HCT116 (cell line): ENCODE measurements around the gene FLT4. TPM values are rescaled to one million over a fixed set of nuclear protein-coding genes. Genes with fewer than 3 reads are reported as not detected.
"Not testable (repeated sequence)": the region's sequence is repeated elsewhere in the genome, so short reads cannot be mapped to it uniquely, and the experiment has no call there.

ENCODE experiments used
- ATAC-seq: fragments of 200-7000 bp; cut with Tn5 transposase; 2 replicates; pipeline ENCODE4 v1.9.1; 2020; ENCODE audit warnings: mild to moderate bottlenecking, moderate library complexity
- BruUV-seq: library from RNA; stranded (reverse); fragments of 400-500 nt; replicated peaks from 2 replicates; lab custom pipeline; 2021; lab: Mats Ljungman, UMichigan
- CTCF ChIA-PET: fragments of 300-600 bp; sonication (Branson Sonifier 250); formaldehyde crosslinking; loops from one replicate; lab custom pipeline; 2021; ENCODE audit warnings: antibody characterized with exemption; lab: Charles Lee
- POLR2A ChIA-PET: fragments of 300-600, 350-600 bp; sonication (Branson Sonifier 250); formaldehyde crosslinking; loops from one replicate; lab custom pipeline; 2021; ENCODE audit warnings: antibody characterized with exemption; lab: Charles Lee
- RAD21 ChIA-PET, 2 experiments: fragments of 300-600 bp; sonication (Branson Sonifier 250); formaldehyde crosslinking; loops; one replicate each; lab custom pipeline; 2023; ENCODE audit warnings: low total read pairs in 2 of 2; ENCODE audit not compliant: uncharacterized antibody in 2 of 2, unreplicated experiment in 2 of 2, low non-redundant PET in 1 of 2; lab: Charles Lee
- DNase-seq: peaks from one replicate; pipeline ENCODE4 v3.0.0-alpha.2; 2010; ENCODE audit warnings: low read depth, low spot score
- H2AFZ ChIP-seq: fragments of 200-600 bp; shearing (Covaris generic), sonication (generic); 2 replicates; pipeline ENCODE4 v1.6.1; 2017; ENCODE audit warnings: low read depth, mixed run types, mixed read lengths, antibody characterized with exemption, low read length; ENCODE audit not compliant: poor library complexity, severe bottlenecking
- H3K27ac ChIP-seq: 2 replicates; pipeline ENCODE4 v1.5.1; 2012; ENCODE audit warnings: low read depth, low read length
- H3K27me3 ChIP-seq: fragments of 200-600 bp; sonication (generic); 2 replicates; pipeline ENCODE4 v1.6.1; 2016; ENCODE audit warnings: mixed run types, low read length, mixed read lengths; ENCODE audit not compliant: insufficient read depth
- H3K36me3 ChIP-seq, 2 experiments: fragments of 200-500 bp in 1 of 2; fragments of 200-600 bp in 1 of 2; sonication (Bioruptor generic) in 1 of 2; sonication (generic) in 1 of 2; 2 replicates each; pipeline versions ENCODE4 v1.5.1 to v1.6.1; 2014 to 2016; ENCODE audit warnings: low read length in 2 of 2, inconsistent platforms in 1 of 2, mixed read lengths in 1 of 2, mixed run types in 1 of 2; ENCODE audit not compliant: insufficient read depth in 2 of 2, control insufficient read depth in 1 of 2
- H3K4me1 ChIP-seq, 2 experiments: fragments of 200-600 bp in 1 of 2; sonication (generic) in 1 of 2; 2 replicates each; pipeline versions ENCODE4 v1.5.1 to v1.6.1; 2012 to 2017; ENCODE audit warnings: low read length in 2 of 2, inconsistent platforms in 1 of 2, mild to moderate bottlenecking in 1 of 2, mixed read lengths in 1 of 2, mixed run types in 1 of 2, moderate library complexity in 1 of 2; ENCODE audit not compliant: insufficient read depth in 2 of 2, control insufficient read depth in 1 of 2
- H3K4me2 ChIP-seq: fragments of 200-600 bp; sonication (generic); 2 replicates; pipeline ENCODE4 v1.6.1; 2017; ENCODE audit warnings: mixed run types, low read length, mixed read lengths
- H3K4me3 ChIP-seq, 2 experiments: fragments of 200-600 bp in 1 of 2; sonication (generic) in 1 of 2; replicated peaks in 1 of 2; 2 replicates each; pipeline ENCODE4 v1.5.1; 2011 to 2016; ENCODE audit warnings: low read length in 2 of 2, control low read depth in 1 of 2, low read depth in 1 of 2, mild to moderate bottlenecking in 1 of 2, mixed read lengths in 1 of 2, mixed run types in 1 of 2
- H3K79me2 ChIP-seq: fragments of 200-600 bp; sonication (generic); 2 replicates; pipeline ENCODE4 v1.6.1; 2017; ENCODE audit warnings: mild to moderate bottlenecking, mixed run types, low read length, moderate library complexity, mixed read lengths; ENCODE audit not compliant: insufficient read depth
- H3K9ac ChIP-seq: fragments of 200-600 bp; sonication (generic); 2 replicates; pipeline ENCODE4 v1.6.1; 2016; ENCODE audit warnings: low read length, mixed read lengths
- H3K9me2 ChIP-seq: fragments of 200-600 bp; sonication (generic), shearing (Covaris generic); 2 replicates; pipeline ENCODE4 v1.6.1; 2017; ENCODE audit warnings: mixed run types, mild to moderate bottlenecking, moderate library complexity; ENCODE audit not compliant: insufficient read depth
- H3K9me3 ChIP-seq, 2 experiments: fragments of 200-500 bp in 1 of 2; fragments of 200-600 bp in 1 of 2; sonication (Bioruptor generic) in 1 of 2; sonication (generic) in 1 of 2; 2 replicates each; pipeline ENCODE4 v1.6.1; 2014 to 2017; ENCODE audit warnings: low read length in 2 of 2, mixed read lengths in 2 of 2, inconsistent platforms in 1 of 2, low read depth in 1 of 2, mild to moderate bottlenecking in 1 of 2, mixed run types in 1 of 2, moderate library complexity in 1 of 2; ENCODE audit not compliant: control insufficient read depth in 1 of 2, insufficient read depth in 1 of 2
- H4K20me1 ChIP-seq: fragments of 200-600 bp; sonication (generic), shearing (Covaris generic); 2 replicates; pipeline ENCODE4 v1.6.1; 2017; ENCODE audit warnings: mixed run types, mild to moderate bottlenecking, moderate library complexity; ENCODE audit not compliant: insufficient read depth
- ELF1 ChIP-seq: IDR thresholded peaks from 2 replicates; pipeline ENCODE4 v1.6.1; 2012; ENCODE audit warnings: low read depth, borderline replicate concordance
- JUND ChIP-seq: IDR thresholded peaks from 2 replicates; pipeline ENCODE4 v1.6.1; 2012
- POLR2AphosphoS5 ChIP-seq: IDR thresholded peaks from 2 replicates; pipeline ENCODE4 v1.6.1; 2011; ENCODE audit warnings: mild to moderate bottlenecking, low read depth, low read length, moderate library complexity
- SIN3A ChIP-seq: IDR thresholded peaks from 2 replicates; pipeline ENCODE4 v1.6.1; 2012; ENCODE audit warnings: low read depth
- YY1 ChIP-seq: IDR thresholded peaks from 2 replicates; pipeline ENCODE4 v1.6.1; 2011; ENCODE audit warnings: low read length, low read depth, moderate library complexity, mild to moderate bottlenecking; ENCODE audit not compliant: insufficient replicate concordance; ENCODE audit errors: extremely low read depth
- ZNF274 ChIP-seq: fragments of 200-500 bp; sonication (Bioruptor generic); IDR thresholded peaks from 2 replicates; pipeline ENCODE4 v1.6.1; 2014; ENCODE audit warnings: mild to moderate bottlenecking, low read depth, low read length, inconsistent platforms
- intact Hi-C: fragments of 100-400 bp; cut with micrococcal nuclease; formaldehyde crosslinking; loops from 2 replicates; pipeline ENCODE4 v1.10.0; 2022
- total RNA-seq: library from RNA; stranded (reverse); gene quantifications from one replicate; pipeline ENCODE4 v1.2.1, GENCODE V29; 2021; ENCODE audit not compliant: unreplicated experiment
- TF ChIP-seq, protein P1 (sequence below): IDR thresholded peaks from 2 replicates; pipeline ENCODE4 v1.6.1; 2012

The FLT4 gene
- total RNA-seq, 1 experiment from 2014 or later = 0.17 TPM

DNA sequence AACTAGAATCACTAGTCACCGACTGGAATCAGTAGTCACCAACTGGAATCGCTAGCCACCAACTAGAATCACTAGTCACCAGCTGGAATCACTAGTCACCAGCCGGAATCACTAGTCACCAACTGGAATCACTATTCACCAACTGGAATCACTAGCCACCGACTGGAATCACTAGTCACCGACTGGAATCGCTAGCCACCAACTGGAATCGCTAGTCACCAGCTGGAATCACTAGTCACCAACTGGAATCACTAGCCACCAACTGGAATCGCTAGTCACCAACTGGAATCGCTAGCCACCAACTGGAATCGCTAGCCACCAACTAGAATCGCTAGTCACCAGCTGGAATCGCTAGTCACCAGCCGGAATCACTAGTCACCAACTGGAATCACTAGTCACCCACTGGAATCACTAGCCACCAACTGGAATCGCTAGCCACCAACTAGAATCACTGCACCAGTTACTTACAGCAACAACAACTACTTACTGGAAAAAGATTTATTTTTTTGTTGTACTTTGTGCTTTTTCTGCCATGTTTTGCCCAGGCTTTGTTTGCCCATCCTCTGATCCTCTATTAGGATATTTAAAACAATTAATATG lies 25.7 kb upstream of the FLT4 start:
- intact Hi-C loops = no loop called here
- Histone ChIP-seq H3K9me3 (no peaks in the 10 kb centered on the region), H3K27ac (no peak overlapping the region), H3K4me2 (no peak overlapping the region), H3K79me2 (no peaks in the 10 kb centered on the region), H3K36me3 (no peaks in the 10 kb centered on the region), H3K4me1 (peaks cover 0 to 3% of the 10 kb centered on the region in 2 experiments; a peak in 2 of 4 replicates), H3K9ac (no peak overlapping the region), H3K4me3 (no peak overlapping the region), H4K20me1 (no peaks in the 10 kb centered on the region; the same call in 1 of the 2 replicates)
- no peak for ATAC-seq
- CTCF ChIA-PET = interaction anchor here (0.6 kb wide), 1 partner anchor 1837 kb away, joined by 4 read pairs; no protein-coding TSS in a partner anchor
- TF ChIP-seq SIN3A (no peak), POLR2AphosphoS5 (no peak), JUND (no peak), YY1 (no peak), ZNF274 (no peak), ELF1 (no peak)
- TF ChIP-seq, protein P1, sequence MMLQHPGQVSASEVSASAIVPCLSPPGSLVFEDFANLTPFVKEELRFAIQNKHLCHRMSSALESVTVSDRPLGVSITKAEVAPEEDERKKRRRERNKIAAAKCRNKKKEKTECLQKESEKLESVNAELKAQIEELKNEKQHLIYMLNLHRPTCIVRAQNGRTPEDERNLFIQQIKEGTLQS = no peak
- TF ChIP-seq, all 23 proteins: peak for 0
- no peak for DNase-seq
- Histone ChIP-seq H2AFZ (no peak overlapping the region), H3K9me2 (no peaks in the 10 kb centered on the region), H3K27me3 (no peaks in the 10 kb centered on the region)
- BruUV-seq = no TSS peak
- ChIA-PET POLR2A (no interaction called here), RAD21 (no interaction called here)

DNA sequence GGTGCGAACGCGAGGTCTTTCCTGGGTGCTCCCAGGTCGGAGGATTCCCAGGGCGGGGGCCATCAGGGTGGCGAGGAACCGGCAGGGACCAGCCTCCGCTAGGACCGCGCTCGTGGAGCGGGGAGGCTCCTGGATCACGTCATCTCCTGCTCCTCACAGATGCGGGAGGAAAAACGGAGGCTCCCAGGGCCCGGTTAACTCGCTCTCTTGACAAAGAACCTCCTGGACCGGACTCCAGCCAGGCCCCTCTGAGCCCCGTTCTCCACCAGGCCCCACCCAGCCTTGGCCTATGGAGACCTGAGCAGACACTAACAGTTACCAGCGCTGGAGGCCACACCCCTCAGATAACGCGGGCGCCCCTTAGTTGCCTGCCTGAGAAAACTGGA lies 24.7 kb upstream of the FLT4 start:
- H2AFZ ChIP-seq, BruUV-seq, H3K9me2 ChIP-seq, H3K36me3 ChIP-seq, DNase-seq, H3K9ac ChIP-seq, H3K4me3 ChIP-seq, H4K20me1 ChIP-seq, POLR2A ChIA-PET, H3K27me3 ChIP-seq, H3K4me2 ChIP-seq, H3K27ac ChIP-seq, H3K79me2 ChIP-seq, ATAC-seq, H3K4me1 ChIP-seq, H3K9me3 ChIP-seq: not testable (repeated sequence)
- intact Hi-C loops = loop anchor here (5.0 kb wide), 1 partner anchor 547 kb away; no protein-coding TSS in a partner anchor
- CTCF ChIA-PET = interaction anchor here (0.6 kb wide), 1 partner anchor 1835 kb away, joined by 18 read pairs; no protein-coding TSS in a partner anchor
- RAD21 ChIA-PET = interaction anchor here in 1 of 2 experiments (0.6 kb wide), 1 partner anchor 1835 kb away, joined by 3 read pairs; no protein-coding TSS in a partner anchor
